GM19328 (cell line): ENCODE data around the gene FIGLA.

ENCODE experiments used
- ATAC-seq: cut with Tn5 transposase; IDR thresholded peaks from one replicate; pipeline ENCODE4 v1.9.1; 2021; ENCODE audit warnings: mild to moderate bottlenecking, moderate library complexity; ENCODE audit not compliant: unreplicated experiment

The FIGLA gene

DNA sequence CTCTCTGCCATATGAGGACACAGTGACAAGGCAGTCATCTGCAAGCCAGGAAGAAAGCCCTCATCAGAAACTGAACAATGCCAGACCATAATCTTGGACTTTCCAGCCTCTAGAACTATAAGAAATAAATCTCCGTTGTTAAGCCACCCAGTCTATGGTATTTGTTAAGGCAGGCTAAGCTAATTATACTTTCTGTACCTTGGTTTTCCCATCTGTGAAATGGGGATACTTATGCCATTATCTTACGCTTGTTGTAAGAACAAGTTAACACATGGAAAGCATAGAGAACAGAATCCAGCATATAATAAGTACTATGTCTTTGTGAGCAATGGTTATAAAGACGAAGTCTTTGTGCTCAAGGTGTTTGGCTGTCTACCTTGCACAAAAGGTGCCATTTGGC, 14.2 kb downstream of the FIGLA start:
- ATAC-seq, result no peak

- no peak for ATAC-seq
Measured at GRCh38 chr2:70775141-70775540, 15.3 kb downstream of the FIGLA start.

- no peak for ATAC-seq
Measured at GRCh38 chr2:70772486-70773155, 17.8 kb downstream of the FIGLA start.

GRCh38 chr2:70771446-70771845, 19.0 kb downstream of the FIGLA start:
- ATAC-seq, result no peak

- ATAC-seq, result no peak
Measured at GRCh38 chr2:70769450-70769849, 21.0 kb downstream of the FIGLA start.

GRCh38 chr2:70768590-70769085, 21.8 kb downstream of the FIGLA start:
- ATAC-seq, result no peak

GRCh38 chr2:70767699-70768589, 22.5 kb downstream of the FIGLA start, which contains the start of gene ADD2:
ADD2 (minus strand) TSS chr2:70768200; CDS start chr2:70706408, 61,792 bp downstream.
- no peak for ATAC-seq

DNA sequence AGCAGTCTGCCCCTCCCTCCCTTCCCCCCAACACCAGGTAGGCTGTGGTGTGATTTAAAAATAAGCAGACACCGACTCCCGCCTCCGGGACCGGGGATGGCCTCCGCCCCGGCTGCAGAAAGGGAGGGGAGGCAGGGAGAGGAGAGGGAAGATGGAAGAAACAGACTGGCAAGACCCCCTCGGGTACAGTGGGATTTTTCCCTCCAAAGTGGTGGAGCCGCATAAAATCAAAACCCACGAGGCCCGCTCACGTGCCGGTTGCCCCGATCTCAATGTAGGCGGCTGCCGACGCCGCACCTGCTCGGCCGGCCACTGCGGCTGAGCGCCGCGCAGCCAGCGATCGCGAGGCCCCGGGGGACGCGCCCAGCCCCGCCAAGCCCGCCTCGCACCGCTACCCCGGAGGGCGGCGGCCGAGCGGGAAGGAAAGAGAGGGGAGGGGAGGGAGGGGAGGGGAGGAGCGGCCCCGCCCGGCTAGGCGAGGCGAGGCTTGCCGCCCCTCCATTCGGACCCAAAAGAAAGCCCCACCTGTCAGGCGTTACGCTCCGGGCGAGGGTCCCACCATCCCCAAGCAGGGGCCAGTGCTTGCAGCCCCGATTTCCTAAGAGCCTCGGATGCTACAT, 23.3 kb downstream of the FIGLA start:
- ATAC-seq, result no peak

GRCh38 chr2:70766357-70767078, 23.9 kb downstream of the FIGLA start:
- ATAC-seq, result no peak

GRCh38 chr2:70765507-70765906, 24.9 kb downstream of the FIGLA start:
- no peak for ATAC-seq

DNA sequence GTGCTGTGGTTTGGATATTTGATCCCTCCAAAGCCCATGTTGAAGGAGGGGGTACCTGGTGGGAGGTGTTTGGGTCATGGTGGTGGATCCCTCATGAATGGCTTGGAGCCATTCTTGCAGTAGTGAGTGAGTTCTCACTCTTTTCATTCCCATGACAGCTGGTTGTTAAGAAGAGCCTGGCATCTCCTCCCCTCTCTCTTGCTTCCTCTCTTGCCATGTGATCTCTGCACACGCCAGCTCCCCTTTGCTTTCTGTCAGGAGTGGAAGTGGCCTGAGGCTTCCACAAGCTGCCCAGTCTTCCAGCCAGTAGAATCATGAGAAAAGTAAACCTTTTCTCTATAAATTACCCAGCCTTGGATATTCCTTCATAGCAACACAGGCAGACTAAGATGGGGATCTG, 31.0 kb downstream of the FIGLA start:
- no peak for ATAC-seq

DNA sequence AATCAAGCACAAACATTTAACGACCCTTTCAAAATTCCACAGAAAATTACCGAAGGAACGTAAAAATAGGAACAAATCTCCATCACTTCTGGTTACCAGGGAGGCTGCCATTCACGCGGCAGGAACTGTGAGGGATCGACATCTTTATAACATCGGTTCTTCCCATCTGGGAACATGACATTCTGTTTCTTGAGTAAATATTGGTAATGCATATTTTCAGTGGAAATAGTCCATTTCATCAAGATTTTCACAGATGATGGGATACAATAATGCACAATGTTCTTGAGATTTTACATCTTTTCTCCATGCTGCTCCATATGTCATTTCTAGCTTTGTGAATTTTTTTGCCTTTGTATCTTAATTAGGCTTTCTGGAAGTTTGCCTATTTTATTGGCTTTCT, 32.5 kb downstream of the FIGLA start:
- ATAC-seq, result no peak

GRCh38 chr2:70757360-70757759, 33.1 kb downstream of the FIGLA start:
- no peak for ATAC-seq

DNA sequence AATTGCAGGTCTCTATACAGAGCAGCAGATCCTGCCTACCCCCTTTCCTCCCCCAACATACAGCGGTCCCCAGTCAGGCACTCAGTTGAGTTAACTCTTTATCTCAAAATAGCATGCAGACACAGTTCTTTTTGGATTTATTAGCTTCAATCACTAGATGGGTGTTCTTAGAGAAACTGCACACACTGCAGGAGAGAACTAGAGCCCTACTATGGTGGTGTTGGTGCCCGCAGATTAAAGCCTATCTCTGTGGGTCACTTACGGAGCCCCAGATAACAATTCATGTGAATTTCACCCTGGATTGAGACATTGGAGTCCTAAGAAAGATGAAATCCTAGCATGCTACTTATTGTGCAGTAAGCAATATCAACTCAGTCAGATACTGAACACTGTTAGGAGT, 34.3 kb downstream of the FIGLA start:
- ATAC-seq, result no peak

GRCh38 chr2:70753902-70754301, 36.5 kb downstream of the FIGLA start:
- no peak for ATAC-seq

DNA sequence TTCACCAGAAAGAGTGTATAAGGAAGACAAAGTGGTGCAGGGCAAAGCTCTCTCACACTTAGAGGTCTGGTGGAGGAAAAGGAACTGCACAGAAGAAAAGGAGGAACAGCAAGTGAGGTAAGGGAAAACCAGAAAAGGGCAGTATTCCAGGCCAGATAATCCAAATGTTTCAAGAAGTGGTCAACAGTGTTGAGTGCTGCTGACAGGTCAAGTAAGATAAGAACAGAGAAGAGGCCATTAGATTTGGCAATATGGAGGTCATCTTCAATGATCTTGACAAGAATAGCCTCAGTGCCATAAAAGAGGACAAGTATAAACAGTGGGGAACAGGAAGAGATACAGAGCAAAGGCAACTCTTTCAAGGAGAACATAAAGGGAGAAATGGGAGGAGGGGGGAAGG, 37.4 kb downstream of the FIGLA start:
- ATAC-seq, result no peak

GRCh38 chr2:70752396-70752795, 38.0 kb downstream of the FIGLA start:
- no peak for ATAC-seq

GRCh38 chr2:70751881-70752280, 38.6 kb downstream of the FIGLA start:
- ATAC-seq, result no peak

- ATAC-seq, result no peak
Measured at GRCh38 chr2:70750320-70750719, 40.1 kb downstream of the FIGLA start.

- no peak for ATAC-seq
Measured at GRCh38 chr2:70748002-70748784, 42.2 kb downstream of the FIGLA start.
